Keratinocyte (primary cell): ENCODE measurements around the gene VWA5B2. TPM values are rescaled to one million over a fixed set of nuclear protein-coding genes. Genes with fewer than 3 reads are reported as not detected.

Source experiments
- DNase-seq: peaks from one replicate; pipeline ENCODE4 v3.0.0-alpha.2; 2011; ENCODE audit warnings: low read depth, missing footprints, low spot score
- FAIRE-seq: peaks from 2 replicates; lab custom pipeline; 2011; peaks lifted over from hg19 to GRCh38; lab: Jason Lieb, UNC
- H2AFZ ChIP-seq: 2 replicates; pipeline ENCODE4 v1.6.0; 2012; ENCODE audit warnings: low read length, control low read depth, inconsistent platforms; ENCODE audit not compliant: control insufficient read depth
- H3K27ac ChIP-seq: 2 replicates; pipeline ENCODE4 v1.5.1; 2011; ENCODE audit warnings: low read length; ENCODE audit not compliant: control insufficient read depth, insufficient read depth
- H3K27me3 ChIP-seq: 3 replicates; pipeline ENCODE4 v1.6.0; 2011; ENCODE audit warnings: low read length; ENCODE audit not compliant: control insufficient read depth, insufficient read depth; ENCODE audit errors: extremely low read depth
- H3K36me3 ChIP-seq, 2 experiments: 2 replicates in 1 of 2; 3 replicates in 1 of 2; pipeline ENCODE4 v1.5.1; 2011; ENCODE audit warnings: low read length in 2 of 2, mild to moderate bottlenecking in 1 of 2; ENCODE audit not compliant: control insufficient read depth in 2 of 2, insufficient read depth in 2 of 2; ENCODE audit errors: extremely low read depth in 1 of 2
- H3K4me1 ChIP-seq: 3 replicates; pipeline ENCODE4 v1.5.1; 2011; ENCODE audit warnings: low read length; ENCODE audit not compliant: control insufficient read depth, insufficient read depth; ENCODE audit errors: extremely low read depth
- H3K4me2 ChIP-seq: 3 replicates; pipeline ENCODE4 v1.6.0; 2011; ENCODE audit warnings: low read depth, low read length; ENCODE audit not compliant: control insufficient read depth, insufficient read depth; ENCODE audit errors: extremely low read depth
- H3K4me3 ChIP-seq, 3 experiments: fragments of 200-600 bp in 1 of 3; sonication (generic) in 1 of 3; 2 replicates in 2 of 3; 3 replicates in 1 of 3; pipeline ENCODE4 v1.5.1; 2011 to 2016; ENCODE audit warnings: low read length in 3 of 3, mild to moderate bottlenecking in 3 of 3, control low read depth in 2 of 3, inconsistent platforms in 1 of 3, low read depth in 1 of 3, mixed read lengths in 1 of 3, mixed run types in 1 of 3, moderate library complexity in 1 of 3; ENCODE audit not compliant: control insufficient read depth in 2 of 3, insufficient read depth in 2 of 3; ENCODE audit errors: extremely low read depth in 1 of 3
- H3K79me2 ChIP-seq: 2 replicates; pipeline ENCODE4 v1.6.0; 2012; ENCODE audit warnings: low read length; ENCODE audit not compliant: control insufficient read depth, insufficient read depth
- H3K9ac ChIP-seq: 3 replicates; pipeline ENCODE4 v1.6.0; 2011; ENCODE audit warnings: low read length; ENCODE audit not compliant: control insufficient read depth, insufficient read depth; ENCODE audit errors: extremely low read depth
- H3K9me1 ChIP-seq: 3 replicates; pipeline ENCODE4 v1.6.0; 2011; ENCODE audit warnings: low read length; ENCODE audit not compliant: control insufficient read depth, insufficient read depth; ENCODE audit errors: extremely low read depth
- H3K9me3 ChIP-seq: 2 replicates; pipeline ENCODE4 v1.5.1; 2012; ENCODE audit warnings: low read depth, low read length; ENCODE audit not compliant: control insufficient read depth
- H4K20me1 ChIP-seq: 3 replicates; pipeline ENCODE4 v1.6.0; 2011; ENCODE audit warnings: low read length; ENCODE audit not compliant: control insufficient read depth, insufficient read depth; ENCODE audit errors: extremely low read depth
- EZH2 ChIP-seq: IDR thresholded peaks from one replicate; pipeline ENCODE4 v1.6.1; 2012; ENCODE audit warnings: inconsistent platforms, mild to moderate bottlenecking, low read length, moderate library complexity
- dilution Hi-C: fragments of 300-500 bp; cut with MboI; formaldehyde crosslinking; loops from one replicate; pipeline ENCODE4 v1.7.0; 2020; ENCODE audit warnings: low sequenced_read_pairs; ENCODE audit not compliant: extremely low pct_ligation_motif_present
- polyA plus RNA-seq, 5 experiments: library from polyadenylated mRNA; depleted of rRNA in 3 of 5; stranded (reverse) in 3 of 5; stranded (forward) in 1 of 5; unstranded in 1 of 5; fragments of >200 nt; gene quantifications; 1 replicate in 1 of 5; 2 replicates in 3 of 5; 3 replicates in 1 of 5; pipeline versions ENCODE4 v1.2.1 to v1.2.3, GENCODE V29; 2011 to 2012; ENCODE audit warnings: missing spikeins in 2 of 5, low read depth in 1 of 5, low replicate concordance in 1 of 5
- TF ChIP-seq, protein P1 (sequence below), 3 experiments: IDR thresholded peaks in 1 of 3; conservative IDR thresholded peaks in 1 of 3; optimal IDR thresholded peaks in 1 of 3; 2 replicates in 2 of 3; 3 replicates in 1 of 3; pipeline versions ENCODE3 to v1.5.1; 2011; ENCODE audit warnings: low read length in 3 of 3, mild to moderate bottlenecking in 3 of 3, moderate library complexity in 2 of 3, control low read depth in 1 of 3, inconsistent platforms in 1 of 3; ENCODE audit not compliant: insufficient read depth in 2 of 3; ENCODE audit errors: extremely low read depth in 1 of 3

VWA5B2 gene
- polyA plus RNA-seq, 1 donor (not counting 4 experiments of a cell fraction or from before 2014, with no cell fraction given) = not detected

DNA sequence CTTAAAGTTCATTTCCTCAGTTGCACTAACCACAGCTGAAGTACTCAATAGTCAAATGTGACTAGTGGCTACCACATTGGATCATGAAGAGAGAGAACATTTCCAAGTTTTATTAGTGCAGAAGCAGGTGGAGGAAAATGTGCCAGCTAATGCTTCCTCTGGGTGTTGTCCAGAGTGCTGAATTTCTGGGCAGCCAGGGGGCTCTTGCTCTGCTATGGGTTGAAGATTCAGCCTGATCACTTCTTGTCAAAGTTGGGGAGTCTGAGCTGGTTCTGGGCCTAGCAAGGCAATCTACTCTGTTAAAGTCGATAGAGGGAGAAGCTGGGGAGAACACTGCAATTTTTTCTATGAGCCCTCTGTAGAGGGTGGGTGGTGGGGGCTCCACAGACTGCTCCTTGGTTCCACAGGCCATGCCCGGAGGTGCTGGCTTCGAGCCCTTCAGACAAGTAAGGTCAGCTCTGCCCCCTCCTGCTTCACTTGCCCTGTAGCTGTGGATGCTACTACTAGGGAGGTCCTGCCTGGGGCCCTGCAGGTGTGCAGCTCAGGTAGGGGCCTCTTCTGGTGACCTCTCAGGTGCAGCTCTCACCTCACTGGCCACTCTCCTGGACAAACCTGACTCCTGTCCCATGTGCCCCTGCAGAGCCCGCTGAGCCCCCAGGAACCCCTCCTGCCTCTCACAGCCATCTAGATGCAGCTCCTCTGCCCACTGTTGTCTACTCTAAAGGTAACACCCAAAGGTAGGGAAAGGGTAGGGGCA, 11.2 kb downstream of the VWA5B2 start:
- dilution Hi-C loops = no loop called here
- Histone ChIP-seq H3K4me3 (no peak overlapping the region), H3K36me3 (peaks cover 24% of the 10 kb centered on the region in 2 experiments), H3K27ac (no peak overlapping the region), H3K9me3 (no peaks in the 10 kb centered on the region), H3K4me1 (no peaks in the 10 kb centered on the region), H2AFZ (no peak overlapping the region), H4K20me1 (no peaks in the 10 kb centered on the region), H3K9me1 (no peaks in the 10 kb centered on the region), H3K4me2 (no peak overlapping the region), H3K27me3 (no peaks in the 10 kb centered on the region), H3K9ac (no peak overlapping the region), H3K79me2 (peaks cover 2% of the 10 kb centered on the region)
- no peak for TF ChIP-seq EZH2
- TF ChIP-seq, protein P1, sequence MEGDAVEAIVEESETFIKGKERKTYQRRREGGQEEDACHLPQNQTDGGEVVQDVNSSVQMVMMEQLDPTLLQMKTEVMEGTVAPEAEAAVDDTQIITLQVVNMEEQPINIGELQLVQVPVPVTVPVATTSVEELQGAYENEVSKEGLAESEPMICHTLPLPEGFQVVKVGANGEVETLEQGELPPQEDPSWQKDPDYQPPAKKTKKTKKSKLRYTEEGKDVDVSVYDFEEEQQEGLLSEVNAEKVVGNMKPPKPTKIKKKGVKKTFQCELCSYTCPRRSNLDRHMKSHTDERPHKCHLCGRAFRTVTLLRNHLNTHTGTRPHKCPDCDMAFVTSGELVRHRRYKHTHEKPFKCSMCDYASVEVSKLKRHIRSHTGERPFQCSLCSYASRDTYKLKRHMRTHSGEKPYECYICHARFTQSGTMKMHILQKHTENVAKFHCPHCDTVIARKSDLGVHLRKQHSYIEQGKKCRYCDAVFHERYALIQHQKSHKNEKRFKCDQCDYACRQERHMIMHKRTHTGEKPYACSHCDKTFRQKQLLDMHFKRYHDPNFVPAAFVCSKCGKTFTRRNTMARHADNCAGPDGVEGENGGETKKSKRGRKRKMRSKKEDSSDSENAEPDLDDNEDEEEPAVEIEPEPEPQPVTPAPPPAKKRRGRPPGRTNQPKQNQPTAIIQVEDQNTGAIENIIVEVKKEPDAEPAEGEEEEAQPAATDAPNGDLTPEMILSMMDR (optimal IDR thresholded peaks at IDR 0.05 in 1 of 3, IDR thresholded peaks at IDR 0.05 in 1 of 3, conservative IDR thresholded peaks at IDR 0.05 in 1 of 3; ENCODE audit: extremely low read depth in 1 of 3, insufficient read depth in 2 of 3, low read length in 3 of 3) = no peak
- no peak for DNase-seq
- peak; percentile 63 for FAIRE-seq

GRCh38 chr3:184241141-184241446, 11.7 kb downstream of the VWA5B2 start:
- H3K4me3 ChIP-seq = no peak overlapping the region
- H3K4me2 ChIP-seq = no peak overlapping the region

More at GRCh38 chr3:184241141-184241446, 11.7 kb downstream of the VWA5B2 start:
- H3K27ac ChIP-seq = no peak overlapping the region
- FAIRE-seq (no peak), DNase-seq (no peak)
- TF ChIP-seq, protein P1 (optimal IDR thresholded peaks at IDR 0.05 in 1 of 3, IDR thresholded peaks at IDR 0.05 in 1 of 3, conservative IDR thresholded peaks at IDR 0.05 in 1 of 3; ENCODE audit: extremely low read depth in 1 of 3, insufficient read depth in 2 of 3, low read length in 3 of 3) = no peak
- TF ChIP-seq EZH2 = no peak
- H3K9ac ChIP-seq = no peak overlapping the region
- H4K20me1 ChIP-seq = no peaks in the 10 kb centered on the region
- H3K9me1 ChIP-seq = no peaks in the 10 kb centered on the region
- peaks cover 5% of the 10 kb centered on the region for H3K79me2 ChIP-seq
- no peaks in the 10 kb centered on the region for H3K27me3 ChIP-seq
- H3K9me3 ChIP-seq = no peaks in the 10 kb centered on the region
- H2AFZ ChIP-seq = no peak overlapping the region
- peaks cover 24 to 25% of the 10 kb centered on the region in 2 experiments for H3K36me3 ChIP-seq
- no peaks in the 10 kb centered on the region for H3K4me1 ChIP-seq
- dilution Hi-C loops = no loop called here
